ENCODE results near the gene TIMM44. TPM values are rescaled to one million over a fixed set of nuclear protein-coding genes. Genes with fewer than 3 reads are reported as not detected.

Gene TIMM44
- total RNA-seq, 4 donors from 2014 or later = 65.7 to 108 (median 86.4) TPM

DNA sequence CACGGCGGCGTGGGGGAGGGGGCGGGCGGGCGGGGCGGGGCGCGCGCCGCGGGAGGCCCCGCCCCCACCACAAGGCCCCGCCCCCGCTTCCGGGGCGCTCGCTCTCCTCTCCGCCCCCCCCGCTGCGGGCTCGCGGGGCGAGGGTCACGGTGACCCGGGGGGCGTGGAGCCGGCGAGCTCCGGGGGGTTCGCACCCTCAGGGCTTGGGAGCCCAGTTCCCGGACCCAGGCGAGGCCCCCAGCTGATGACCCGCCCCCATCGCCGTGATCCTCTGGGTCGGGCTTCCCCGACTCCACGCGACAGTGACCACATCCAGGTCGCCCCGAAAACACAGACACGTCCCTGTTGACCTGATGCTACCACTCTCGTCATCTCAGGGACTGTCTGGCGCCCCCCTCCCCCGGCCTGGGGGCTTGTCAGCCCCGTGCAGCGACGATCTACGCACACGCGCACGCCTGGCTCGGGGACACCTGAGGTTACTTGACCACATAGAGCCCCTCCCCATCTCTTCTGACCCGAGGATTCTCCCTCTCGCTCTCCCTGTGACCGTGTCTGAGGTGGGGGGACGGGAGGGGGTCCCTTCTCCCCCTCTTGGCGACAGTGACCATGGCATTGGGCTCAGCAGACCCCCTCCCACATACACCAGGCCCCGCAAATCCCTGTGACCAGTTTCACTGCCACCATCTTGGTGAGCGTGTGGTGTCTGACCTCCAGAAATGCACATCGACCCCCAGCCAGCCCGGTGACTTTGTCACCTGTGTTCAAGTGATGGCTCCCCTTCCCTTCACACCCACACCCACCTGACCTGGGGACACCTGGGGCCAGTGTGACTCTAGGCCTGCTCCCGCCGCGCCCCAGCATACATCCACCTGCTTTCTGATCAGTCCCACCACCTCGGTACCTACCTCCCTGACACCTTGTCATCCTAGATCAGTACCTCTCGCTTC lies 39.1 kb downstream of the TIMM44 start:
- Histone ChIP-seq H3K4me3 (peak overlapping the region; percentile 91 to 95), H3K4me1 (peaks cover 4 to 61% (median 32%) of the 10 kb centered on the region in 3 donors), H3K9me3 (no peaks in the 10 kb centered on the region), H3K27me3 (peaks cover 12% of the 10 kb centered on the region), H3K36me3 (peaks cover 0 to 41% of the 10 kb centered on the region in 2 donors), H3K27ac (peak overlapping the region; percentile 59 to 94 (median 90))
- TF ChIP-seq, protein P1, sequence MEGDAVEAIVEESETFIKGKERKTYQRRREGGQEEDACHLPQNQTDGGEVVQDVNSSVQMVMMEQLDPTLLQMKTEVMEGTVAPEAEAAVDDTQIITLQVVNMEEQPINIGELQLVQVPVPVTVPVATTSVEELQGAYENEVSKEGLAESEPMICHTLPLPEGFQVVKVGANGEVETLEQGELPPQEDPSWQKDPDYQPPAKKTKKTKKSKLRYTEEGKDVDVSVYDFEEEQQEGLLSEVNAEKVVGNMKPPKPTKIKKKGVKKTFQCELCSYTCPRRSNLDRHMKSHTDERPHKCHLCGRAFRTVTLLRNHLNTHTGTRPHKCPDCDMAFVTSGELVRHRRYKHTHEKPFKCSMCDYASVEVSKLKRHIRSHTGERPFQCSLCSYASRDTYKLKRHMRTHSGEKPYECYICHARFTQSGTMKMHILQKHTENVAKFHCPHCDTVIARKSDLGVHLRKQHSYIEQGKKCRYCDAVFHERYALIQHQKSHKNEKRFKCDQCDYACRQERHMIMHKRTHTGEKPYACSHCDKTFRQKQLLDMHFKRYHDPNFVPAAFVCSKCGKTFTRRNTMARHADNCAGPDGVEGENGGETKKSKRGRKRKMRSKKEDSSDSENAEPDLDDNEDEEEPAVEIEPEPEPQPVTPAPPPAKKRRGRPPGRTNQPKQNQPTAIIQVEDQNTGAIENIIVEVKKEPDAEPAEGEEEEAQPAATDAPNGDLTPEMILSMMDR (IDR thresholded peaks at IDR 0.05) = no peak
- TF ChIP-seq POLR2AphosphoS5 (IDR thresholded peaks at IDR 0.05) = no peak
- no peak for TF ChIP-seq EP300 (IDR thresholded peaks at IDR 0.05)
- TF ChIP-seq POLR2A (IDR thresholded peaks at IDR 0.05) = no peak
- 55% methylated on average over 10 of the region's 68 CpGs; no CpG with 5 or more reads in 1 of the 2 donors for WGBS, 2 donors (ENCODE audit: low coverage in 1 of 2)
- ATAC-seq = peak; percentile 37

DNA sequence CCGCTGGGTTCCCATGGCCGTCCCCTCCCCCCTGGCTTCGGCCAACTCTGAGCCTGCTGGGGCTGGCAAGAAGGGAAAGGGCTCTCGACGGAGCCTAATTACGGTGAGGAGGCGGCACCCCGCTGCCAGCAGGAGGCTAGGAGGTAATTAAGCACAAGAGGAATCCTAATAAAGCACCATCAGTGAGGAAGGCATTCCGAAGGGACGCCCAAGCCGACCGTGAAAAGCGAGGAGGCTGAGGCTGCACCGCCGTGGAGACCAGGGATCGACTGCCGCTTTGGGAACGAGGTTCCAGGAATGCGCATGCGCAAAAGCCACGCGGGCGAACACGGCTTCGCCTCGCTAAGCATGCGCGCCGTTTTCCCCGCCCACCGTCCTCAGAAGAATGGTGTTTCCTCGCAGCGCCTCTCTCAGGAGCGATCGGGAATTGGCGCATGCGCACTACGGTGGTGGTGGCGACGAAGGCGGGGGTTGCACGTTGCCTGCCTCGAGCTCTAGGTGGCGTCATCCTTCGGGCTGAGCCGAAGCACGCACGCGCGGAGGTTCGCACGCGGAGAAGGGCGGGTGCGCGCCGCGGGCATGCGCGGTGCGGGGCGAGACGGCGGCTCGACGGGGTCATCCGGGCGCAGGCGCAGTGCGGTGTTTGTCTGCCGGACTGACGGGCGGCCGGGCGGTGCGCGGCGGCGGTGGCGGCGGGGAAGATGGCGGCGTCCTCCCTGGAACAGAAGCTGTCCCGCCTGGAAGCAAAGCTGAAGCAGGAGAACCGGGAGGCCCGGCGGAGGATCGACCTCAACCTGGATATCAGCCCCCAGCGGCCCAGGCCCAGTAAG lies 40.0 kb downstream of the TIMM44 start, which contains the start of gene MAP2K7:
Gene MAP2K7 (plus strand): TSS at position 634 of the 830 bp plus-strand sequence. CDS start 68 bp downstream, at position 702.
- WGBS, 2 donors (ENCODE audit: low coverage in 1 of 2) = 0% methylated on average over 14 of the region's 89 CpGs; no CpG with 5 or more reads in 1 of the 2 donors
- Histone ChIP-seq H3K4me3 (peak within 1 kb of the TSS; percentile 91 to 95), H3K9me3 (no peaks in the 10 kb centered on the region), H3K4me1 (peaks cover 4 to 53% (median 32%) of the 10 kb centered on the region in 3 donors), H3K27me3 (peaks cover 12% of the 10 kb centered on the region), H3K27ac (peak within 1 kb of the TSS; percentile 59 to 94 (median 90)), H3K36me3 (peaks cover 0 to 32% of the 10 kb centered on the region in 2 donors)
- TF ChIP-seq, protein P1 (IDR thresholded peaks at IDR 0.05) = peak in 3 of 4 experiments; percentile 41 to 76 (median 47)
- TF ChIP-seq POLR2AphosphoS5 (IDR thresholded peaks at IDR 0.05) (peak; percentile 77), EP300 (IDR thresholded peaks at IDR 0.05) (no peak), POLR2A (IDR thresholded peaks at IDR 0.05) (peak; percentile 78 to 83)
- peak; percentile 94 for ATAC-seq

DNA sequence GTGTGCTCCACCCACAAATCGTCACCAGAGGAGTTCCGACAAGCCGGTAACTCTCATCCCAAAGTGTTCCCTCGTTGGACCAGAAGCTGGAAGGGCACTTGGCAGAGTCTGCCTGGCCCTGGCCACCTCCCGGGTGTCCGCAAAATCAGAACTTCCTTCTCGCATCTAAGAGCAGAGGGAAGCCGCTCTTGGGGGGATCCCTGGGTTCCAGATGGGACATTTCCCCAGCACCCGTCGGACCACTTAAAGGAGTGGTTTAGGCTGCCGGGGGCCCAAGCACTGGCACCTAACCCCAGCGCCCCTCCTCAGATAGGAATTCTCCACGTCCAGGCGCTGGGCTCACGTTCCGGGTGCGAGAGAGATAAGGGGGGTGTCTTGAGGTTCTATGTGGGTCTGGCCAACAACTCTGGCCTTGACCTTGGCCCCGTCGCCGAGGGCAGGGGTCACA lies 40.6 kb downstream of the TIMM44 start:
- Histone ChIP-seq H3K4me1 (peaks cover 4 to 46% (median 32%) of the 10 kb centered on the region in 3 donors), H3K27ac (peak overlapping the region; percentile 26 to 91 (median 86)), H3K4me3 (peak overlapping the region; percentile 30 to 95), H3K27me3 (peaks cover 12% of the 10 kb centered on the region), H3K36me3 (peaks cover 0 to 27% of the 10 kb centered on the region in 2 donors), H3K9me3 (no peaks in the 10 kb centered on the region)
- TF ChIP-seq, protein P1 (IDR thresholded peaks at IDR 0.05) = no peak
- no peak for TF ChIP-seq POLR2A (IDR thresholded peaks at IDR 0.05)
- no peak for TF ChIP-seq EP300 (IDR thresholded peaks at IDR 0.05)
- TF ChIP-seq POLR2AphosphoS5 (IDR thresholded peaks at IDR 0.05) = no peak
- 20% methylated on average over 1 of the region's 20 CpGs; no CpG with 5 or more reads in 1 of the 2 donors for WGBS, 2 donors (ENCODE audit: low coverage in 1 of 2)
- ATAC-seq = no peak

DNA sequence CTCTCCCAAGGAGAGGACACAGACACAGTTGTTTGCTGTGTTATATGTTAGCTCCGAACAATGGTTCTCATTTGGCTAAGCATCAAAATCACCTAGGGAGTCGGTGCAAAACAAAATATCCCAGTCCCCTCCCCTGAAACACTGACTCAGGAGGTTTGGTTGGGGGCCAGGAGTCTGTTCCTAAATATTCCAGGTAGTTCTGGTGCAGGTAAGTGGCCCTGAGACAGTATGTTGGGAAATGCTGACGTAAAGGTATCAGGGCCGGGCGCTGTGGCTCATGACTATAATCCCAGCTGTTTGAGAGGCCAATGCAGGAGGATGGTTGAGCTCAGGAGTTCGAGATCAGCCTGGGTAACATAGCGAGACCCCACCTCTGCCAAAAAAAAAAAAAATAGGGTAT lies 42.1 kb downstream of the TIMM44 start:
- Histone ChIP-seq H3K36me3 (peaks cover 0 to 12% of the 10 kb centered on the region in 2 donors), H3K9me3 (no peaks in the 10 kb centered on the region), H3K27me3 (peaks cover 12% of the 10 kb centered on the region), H3K4me3 (no peak overlapping the region), H3K4me1 (peaks cover 4 to 31% (median 24%) of the 10 kb centered on the region in 3 donors), H3K27ac (no peak overlapping the region)
- no peak for ATAC-seq
- TF ChIP-seq EP300 (IDR thresholded peaks at IDR 0.05) = no peak
- 78 to 98% methylated on average over 2 to 5 of the region's 7 CpGs for WGBS, 2 donors (ENCODE audit: low coverage in 1 of 2)

DNA sequence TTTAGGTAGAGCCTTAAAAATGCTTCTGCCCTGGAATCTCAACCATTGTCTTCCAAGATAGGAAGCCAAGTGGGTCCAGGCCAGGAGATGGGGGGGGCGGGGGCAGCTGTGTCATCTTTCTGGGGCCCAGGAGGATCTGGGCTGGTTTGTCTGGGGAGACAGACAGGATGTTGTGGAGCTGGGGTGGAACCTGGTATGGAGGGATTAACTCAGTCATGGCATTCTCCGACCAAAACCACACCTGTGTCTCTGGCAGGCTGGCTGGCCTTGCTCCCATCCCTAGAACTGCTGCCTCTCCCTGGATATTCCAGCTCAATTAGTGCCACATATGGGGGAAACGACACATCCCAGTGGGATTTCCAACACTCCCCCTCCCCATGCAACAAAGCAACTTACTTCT lies 42.5 kb downstream of the TIMM44 start:
- H3K36me3 ChIP-seq = peaks cover 0 to 8% of the 10 kb centered on the region in 2 donors
- ATAC-seq = no peak
- 60% methylated on average over 1 of the region's 3 CpGs; no CpG with 5 or more reads in 1 of the 2 donors for WGBS, 2 donors (ENCODE audit: low coverage in 1 of 2)

More for the DNA sequence above, 42.5 kb downstream of the TIMM44 start:
- Histone ChIP-seq H3K27ac (no peak overlapping the region), H3K9me3 (no peaks in the 10 kb centered on the region), H3K4me1 (peaks cover 4 to 27% (median 21%) of the 10 kb centered on the region in 3 donors), H3K27me3 (peaks cover 12% of the 10 kb centered on the region), H3K4me3 (no peak overlapping the region)
- TF ChIP-seq EP300 (IDR thresholded peaks at IDR 0.05) = no peak

All from gastroesophageal sphincter (tissue), 4 donors.